GOT3 (cell line): ENCODE measurements around the gene CNTNAP3B.
"Not testable (repeated sequence)": the region's sequence is repeated elsewhere in the genome, so short reads cannot be mapped to it uniquely, and the experiment has no call there.

Source experiments
- DNase-seq: peaks from one replicate; lab custom pipeline; 2025; ENCODE audit warnings: mixed read lengths; lab: John Stamatoyannopoulos, UW

Gene CNTNAP3B

DNA sequence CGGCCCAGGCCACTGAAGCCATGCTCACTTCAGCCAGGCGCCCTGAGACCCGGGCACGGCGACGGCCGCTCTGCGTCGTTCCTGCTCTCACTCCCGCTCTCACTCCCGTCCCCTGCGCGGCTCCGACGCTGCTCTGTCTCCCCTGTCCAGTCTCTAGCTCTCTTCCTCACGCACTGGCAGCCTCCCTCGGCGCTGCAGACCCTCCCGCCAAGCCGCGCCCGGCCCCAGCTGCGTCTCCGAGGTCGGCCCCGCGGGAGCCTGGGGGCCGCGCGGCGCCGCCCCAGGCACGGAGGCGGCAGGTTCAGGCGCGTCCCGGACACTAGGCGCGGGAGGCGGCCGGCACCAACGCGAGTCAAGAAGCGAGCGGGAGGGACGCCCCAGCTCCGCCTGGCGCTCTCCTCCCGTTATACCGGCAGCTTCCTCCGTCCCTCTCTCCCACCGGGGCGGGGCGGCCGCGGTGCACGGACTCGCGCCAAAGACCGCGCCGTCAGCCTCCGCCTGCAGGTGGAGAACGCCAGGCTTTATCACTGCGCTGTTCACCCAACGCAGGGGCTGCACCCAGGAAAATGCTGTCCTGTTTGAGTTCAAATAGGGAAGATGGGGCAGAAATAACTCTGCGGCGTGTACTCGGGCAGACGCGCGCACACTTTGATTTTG is at the start of gene CNTNAP3B:
TSS of gene CNTNAP3B (minus strand) at position 354 of the 657 bp plus-strand sequence. CDS start at position 22, 332 bp downstream.
- DNase-seq: not testable (repeated sequence)

DNA sequence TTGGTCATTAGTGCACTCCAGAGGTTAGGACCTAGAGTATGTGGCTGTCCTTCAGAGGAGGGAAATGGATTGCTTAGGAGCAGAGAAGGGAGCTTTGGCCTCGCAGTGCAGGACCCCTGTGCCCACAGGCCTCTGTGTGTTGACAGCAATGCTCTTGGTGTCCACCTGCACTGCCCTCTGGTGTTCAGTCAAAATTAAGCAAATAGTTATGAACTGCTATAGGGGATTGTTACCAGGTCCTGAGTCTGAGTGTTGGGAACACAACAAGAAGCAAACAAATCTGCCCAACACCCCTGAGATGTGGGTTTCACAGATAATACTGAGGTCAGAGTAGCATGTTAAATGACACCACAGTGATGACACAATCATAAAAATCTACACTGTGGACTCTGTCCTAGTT is 31.1 kb upstream of the CNTNAP3B start:
- DNase-seq: not testable (repeated sequence)

DNA sequence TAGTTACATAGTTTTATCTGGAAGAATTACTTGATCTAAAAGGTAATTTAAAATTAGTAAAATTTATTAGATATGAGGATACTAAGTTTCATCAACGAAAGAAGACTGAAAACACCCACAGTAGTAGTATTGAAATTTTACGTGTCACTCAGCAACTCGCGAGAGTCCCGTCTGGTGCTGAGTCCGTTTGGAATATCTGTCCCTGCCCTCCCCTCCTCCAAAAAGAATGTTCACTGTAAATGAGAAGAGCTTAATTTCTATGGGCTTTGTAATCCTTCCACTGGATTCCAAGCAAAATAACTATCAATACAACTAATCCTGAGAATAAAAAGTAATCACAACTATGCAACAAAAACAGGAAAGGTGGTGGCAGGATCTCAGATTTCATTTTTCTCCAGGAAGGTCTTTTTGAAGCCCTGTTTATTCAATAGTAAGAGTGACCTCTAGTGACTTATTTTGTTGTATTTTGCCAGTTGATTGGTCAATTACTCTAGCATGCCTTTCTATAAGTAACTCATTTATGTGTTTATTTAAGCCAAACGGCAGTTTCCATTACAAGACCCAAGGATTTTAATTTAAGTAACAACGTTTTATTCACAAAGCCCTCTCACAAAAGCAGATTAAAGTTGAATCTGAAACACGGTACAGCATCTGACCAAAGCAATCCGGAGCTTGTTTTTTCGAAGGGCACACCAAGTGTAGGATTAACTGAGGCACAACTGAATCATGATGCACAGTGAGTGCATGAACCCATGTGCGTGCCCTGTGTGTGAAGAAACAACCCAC is 2.0 kb downstream of the CNTNAP3B start:
- not testable (repeated sequence) for DNase-seq

DNA sequence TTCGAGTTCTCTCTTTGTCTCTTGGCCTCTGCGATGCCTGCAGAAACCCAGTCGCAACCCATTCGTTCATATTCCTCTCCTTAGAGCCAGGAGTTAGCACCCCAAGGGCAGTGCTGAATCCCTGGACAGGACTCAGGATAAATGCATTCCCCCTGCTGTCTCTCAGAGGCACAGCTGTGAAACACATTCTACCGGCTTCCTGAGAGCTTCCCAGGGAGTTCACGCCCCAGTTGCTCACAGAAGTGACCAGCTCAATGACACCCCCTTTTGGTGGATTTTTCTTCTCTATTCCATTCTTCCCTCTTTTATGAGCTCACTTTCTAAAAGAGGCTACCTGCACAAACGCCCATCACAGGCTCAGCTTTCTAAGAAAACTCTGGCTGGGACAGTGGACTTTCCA is 8.2 kb downstream of the CNTNAP3B start:
- DNase-seq: not testable (repeated sequence)

DNA sequence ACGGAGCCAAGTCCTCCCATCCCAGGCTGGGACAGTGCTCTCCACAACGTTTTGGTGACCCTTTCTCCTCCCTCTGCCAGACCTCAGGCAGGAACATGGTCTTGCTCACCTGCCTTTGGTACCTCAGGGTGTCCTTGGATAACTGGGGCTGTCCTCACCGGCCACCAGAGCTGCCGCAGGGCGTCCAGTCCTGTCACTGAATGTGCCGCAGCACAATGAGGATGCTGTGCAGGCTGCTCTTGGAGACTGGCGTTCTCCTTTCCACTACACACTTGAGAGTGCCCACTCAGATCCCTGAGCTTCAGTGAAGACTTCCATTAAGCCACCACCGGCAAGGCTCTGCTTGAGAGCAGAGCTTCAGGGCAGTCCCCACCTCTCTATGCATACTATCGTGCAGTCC is 33.3 kb downstream of the CNTNAP3B start:
- DNase-seq: not testable (repeated sequence)

DNA sequence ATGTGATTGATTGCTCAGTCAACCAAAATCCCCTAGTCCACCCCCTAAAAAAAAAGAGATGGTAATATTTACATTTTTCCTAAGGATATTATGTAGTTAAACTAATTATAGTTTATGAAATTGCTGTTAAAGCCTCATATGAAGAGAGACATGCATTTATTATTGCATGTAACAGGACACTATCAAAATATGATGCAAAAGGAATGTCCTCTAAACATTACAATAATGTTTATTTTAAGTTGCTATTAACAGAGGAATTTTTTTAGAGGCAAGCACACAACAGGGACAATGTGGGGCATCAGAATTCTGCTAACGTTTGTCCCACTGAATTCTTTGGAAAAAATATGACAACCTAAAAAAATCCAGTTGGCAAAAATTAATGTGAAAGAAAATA is 44.7 kb downstream of the CNTNAP3B start:
- not testable (repeated sequence) for DNase-seq

DNA sequence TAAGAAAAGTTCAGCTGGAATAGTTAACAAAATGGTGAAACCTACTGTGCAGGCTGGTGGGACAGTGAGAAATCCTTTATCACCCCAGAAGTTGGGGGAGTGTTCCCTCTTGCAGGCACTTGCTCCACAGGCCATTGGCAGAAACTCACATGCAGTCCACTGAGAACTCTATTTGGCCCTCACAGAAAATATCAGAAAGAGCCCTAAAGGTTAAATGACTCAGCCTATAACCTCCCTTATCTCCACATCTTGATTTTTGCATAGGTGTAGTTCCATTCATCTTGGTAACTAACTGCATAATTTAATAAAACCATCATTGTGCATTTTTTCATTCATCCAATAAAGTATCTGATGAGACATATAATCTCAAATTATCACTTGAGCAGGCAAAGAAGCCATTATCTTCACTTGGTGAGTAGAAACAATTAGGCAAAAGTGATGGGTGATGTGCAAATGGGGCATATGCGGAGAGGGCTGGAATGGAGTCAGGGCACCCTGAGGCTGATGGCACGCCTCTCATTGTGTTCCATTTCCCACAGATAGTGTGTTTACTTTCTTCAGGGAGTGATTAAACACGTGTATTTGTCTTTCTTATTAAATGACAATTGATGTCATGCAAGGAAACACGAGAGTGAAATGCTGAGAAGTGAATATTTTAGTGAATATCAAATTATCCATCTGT is 45.2 kb downstream of the CNTNAP3B start:
- DNase-seq: not testable (repeated sequence)

DNA sequence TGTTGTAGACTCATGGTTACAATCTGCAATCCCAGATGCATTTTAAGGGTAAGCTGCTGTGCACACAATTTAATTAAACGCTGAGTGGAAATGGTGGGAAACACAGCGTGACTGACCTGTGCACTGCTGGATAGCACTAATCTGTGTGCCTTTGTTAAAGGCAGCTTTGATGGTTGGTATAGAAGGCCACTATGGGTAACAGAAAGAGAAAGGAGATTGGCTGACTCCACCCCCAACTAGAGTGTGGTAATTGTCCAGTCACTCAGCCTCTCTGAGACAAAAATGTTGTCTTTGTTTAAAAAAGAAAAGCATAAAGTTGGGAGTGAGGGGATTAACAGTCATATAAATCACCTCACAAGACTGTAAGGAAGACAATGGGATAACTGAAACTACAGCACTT is 48.9 kb downstream of the CNTNAP3B start:
- not testable (repeated sequence) for DNase-seq

DNA sequence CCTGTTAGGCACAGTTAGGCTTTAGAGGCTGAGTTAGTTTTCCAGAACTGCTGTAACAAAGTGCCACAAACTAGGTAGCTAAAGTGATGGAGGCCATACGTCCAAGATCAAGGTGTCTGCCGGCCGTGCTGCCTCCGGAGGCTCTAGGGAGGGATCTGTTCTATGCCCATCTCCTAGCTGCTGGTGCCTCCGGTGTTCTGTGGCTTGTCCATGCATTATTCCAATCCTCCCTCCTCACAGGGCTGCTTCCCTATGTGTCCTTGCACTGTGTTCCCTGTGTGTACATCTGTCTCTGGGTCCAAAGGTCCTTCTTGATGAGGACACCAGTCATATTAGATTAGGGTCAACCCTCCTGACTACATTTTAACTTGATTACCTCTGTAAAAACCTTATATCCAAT is 54.4 kb downstream of the CNTNAP3B start:
- DNase-seq: not testable (repeated sequence)

DNA sequence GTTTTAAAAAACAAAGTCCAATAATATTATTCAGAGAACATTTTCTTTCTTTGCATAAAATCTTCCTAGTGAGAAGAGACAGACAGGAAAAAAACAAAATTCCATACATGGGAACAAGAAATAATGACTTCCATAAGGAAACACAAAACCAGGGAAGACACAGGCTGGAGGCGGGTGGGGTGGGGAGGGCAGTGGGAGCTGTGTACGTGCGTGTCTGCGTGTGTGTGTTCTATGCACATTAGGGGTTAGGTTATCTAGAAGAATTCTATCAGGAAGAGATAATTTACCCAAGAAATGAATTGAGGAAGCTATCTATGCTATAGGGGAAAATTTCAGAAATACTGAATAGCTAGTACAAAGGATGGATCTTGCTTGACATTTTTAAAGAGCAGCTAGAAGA is 58.2 kb downstream of the CNTNAP3B start:
- DNase-seq: not testable (repeated sequence)

DNA sequence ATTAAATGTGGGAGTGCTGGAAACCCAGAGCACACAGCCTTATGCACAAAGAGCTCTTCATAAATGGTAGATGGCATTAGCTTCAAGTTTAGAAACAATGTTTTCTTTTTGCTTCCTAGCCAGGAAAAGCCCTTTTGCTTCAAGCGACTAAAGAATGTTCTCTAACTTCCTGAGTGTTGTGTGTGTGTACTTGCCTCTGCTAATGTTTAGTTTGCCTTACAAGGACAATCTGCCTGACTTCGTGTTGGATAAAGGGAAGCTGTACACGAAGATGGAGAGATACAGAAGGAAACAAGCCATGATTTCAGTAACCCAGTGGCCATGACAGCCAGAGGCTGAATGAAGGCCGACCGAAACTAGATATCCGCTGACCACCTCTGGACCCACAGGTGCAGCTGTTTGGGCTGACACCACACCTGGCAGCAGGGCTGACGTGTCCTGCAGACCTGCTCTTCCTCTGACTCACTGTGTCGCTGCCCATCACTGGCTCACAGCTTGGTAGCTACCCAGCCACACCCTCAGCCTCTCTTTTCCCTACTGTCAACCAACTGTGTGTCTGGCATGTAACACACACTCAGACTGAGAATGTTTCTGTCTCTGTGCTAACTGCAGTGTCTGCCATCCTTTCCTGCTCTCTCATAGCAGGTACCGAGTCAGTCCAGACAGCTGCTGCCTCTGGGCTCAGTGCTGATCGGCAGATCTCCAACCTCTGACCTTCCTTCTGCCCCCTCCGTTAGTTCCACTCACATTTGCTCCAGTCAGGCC is 59.0 kb downstream of the CNTNAP3B start:
- not testable (repeated sequence) for DNase-seq

DNA sequence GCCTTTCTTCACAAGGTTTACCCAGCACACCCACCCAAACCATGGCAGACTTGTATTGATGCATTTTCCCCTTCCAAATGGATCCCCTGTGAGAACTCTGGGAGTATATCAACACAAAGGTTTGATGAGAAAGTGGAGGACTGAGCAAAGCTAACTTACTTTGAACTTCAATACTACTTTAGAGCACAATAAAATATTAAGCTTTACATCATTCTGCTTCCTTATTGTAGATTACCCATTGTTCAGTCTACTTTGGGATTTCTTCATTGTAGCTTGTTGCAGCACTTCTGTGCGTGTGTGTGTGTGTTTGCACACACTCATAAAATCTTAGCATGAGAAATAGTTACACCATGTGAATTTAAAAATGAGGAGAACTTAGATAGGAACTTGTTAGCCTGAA is 75.4 kb downstream of the CNTNAP3B start:
- DNase-seq: not testable (repeated sequence)

DNA sequence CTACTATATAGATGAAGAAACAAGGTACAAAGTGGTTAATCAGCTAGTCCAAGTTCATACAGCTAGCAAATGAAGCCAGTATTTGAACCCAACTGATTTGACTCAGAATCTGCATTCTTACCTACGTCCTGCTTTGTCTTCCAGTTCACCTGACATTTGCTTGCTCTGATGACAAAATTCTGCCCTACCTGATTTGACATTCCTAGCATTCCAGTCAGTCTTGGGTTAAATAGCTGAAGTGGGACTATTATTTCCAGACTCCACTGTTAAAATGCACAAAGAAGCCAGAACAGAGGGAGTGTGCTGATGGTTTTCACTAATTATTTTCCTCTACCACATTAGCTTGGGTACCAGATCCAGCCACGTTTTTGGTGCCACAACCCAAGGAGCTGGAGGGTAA is 78.5 kb downstream of the CNTNAP3B start:
- not testable (repeated sequence) for DNase-seq

DNA sequence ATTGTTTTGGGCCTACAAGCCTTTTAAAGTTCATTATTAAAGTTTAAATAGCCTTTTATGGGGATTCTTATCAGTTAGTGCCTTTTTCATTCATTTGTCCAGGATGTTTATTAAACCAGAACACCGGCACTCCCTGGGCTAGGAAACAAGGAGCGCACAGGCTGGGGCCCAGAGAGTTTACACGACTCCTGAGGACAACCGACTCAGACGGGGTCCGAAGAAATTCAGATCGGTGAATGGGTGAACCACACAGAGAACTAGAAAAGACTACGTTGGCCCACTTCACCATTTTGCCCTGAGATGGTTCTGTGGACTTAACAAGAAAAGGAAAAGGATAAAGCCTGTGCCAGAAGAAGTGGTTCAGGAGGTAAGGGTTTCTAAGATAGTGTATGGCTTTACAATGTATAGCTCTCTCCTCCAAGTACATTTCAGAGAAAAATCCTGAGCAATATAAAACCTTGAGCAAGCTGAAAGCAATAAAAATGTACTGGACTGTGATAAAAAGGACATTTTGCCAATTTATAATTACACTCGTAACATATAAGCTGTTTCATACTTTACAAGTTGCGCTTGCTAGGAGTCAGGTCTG is 84.7 kb downstream of the CNTNAP3B start:
- DNase-seq: not testable (repeated sequence)

DNA sequence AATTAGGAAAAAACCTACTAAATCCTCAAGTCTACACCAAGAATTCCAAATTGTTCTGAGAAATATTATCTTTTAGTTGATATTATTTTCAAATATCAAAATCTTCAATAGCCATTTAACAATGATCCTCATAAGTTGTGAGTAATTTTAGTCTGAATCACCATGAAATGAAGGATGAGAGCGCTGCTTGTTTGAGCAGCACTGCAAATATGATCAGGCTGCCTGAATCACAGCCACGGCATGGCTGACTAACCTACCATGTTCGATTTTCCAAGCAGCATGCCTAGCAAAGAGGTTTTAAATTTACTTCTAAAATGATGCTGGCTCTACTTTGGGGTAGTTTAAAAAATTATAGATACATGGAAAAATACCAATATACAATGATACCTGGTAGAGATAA is 95.7 kb downstream of the CNTNAP3B start:
- not testable (repeated sequence) for DNase-seq

DNA sequence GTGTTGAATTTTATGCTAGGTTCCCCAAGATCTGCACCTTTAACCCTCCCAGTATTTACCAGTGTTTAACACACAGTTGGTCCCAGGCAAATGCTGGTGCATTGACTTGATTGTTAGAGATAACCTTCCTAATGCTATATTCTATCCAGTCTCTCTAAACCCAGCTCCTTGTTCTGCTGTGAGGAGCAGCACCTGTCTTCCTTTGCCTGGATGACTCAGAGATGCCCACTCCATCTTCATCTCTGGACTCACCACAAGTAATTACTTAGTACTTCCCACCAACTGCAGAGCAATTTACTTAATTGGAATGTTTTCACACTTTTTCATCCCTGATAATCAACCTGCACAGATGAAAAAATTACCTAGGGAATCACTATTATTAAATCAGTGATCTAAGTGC is 108.6 kb downstream of the CNTNAP3B start:
- DNase-seq: not testable (repeated sequence)

DNA sequence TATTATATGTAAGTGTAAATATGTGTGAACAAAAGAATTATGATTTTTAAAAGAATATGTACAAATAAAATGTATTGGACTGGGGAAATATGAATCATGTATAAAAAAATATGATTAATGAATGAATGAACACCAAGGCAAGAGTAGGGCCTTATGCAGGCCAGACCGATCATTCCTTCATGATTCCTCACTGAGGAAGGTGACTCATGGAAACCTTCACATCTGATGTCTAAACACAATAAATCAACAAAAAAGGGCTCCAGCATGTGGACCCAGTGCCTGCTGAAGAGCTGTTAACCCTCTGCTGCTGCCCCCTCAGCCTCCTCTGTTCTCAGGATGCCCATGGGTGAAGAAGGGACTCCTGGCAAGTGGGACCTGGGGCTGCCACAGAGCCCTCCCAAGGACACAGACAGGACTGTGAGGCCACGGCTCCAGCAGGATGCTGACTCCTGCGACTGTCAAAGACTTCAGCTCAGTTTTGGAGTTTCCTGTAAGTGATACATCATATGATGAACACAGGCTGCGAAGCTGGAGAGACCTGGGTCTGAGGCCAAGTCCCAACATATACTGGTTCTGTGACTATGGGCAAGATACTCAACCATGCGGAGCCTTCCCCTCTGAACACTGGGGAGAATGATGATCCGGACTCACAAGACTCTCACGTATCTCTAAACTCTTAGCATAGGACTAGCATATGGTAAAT is 110.9 kb downstream of the CNTNAP3B start:
- DNase-seq: not testable (repeated sequence)

DNA sequence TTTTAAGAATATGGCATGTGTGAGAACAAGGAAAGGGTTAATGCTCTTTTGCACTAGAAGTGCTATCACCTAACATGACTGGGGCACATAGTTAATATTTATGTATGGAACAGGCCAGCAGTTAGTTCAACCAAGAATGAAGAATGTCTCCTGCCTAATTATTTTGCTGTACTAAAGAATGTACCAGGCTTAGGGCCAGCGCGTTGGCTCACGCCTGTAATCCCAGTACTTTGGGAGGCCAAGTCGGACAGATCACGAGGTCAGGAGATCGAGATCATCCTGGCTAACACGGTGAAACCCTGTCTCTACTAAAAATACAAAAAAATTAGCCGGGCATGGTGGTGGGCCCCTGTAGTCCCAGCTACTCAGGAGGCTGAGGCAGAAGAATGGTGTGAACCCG is 114.9 kb downstream of the CNTNAP3B start:
- not testable (repeated sequence) for DNase-seq

DNA sequence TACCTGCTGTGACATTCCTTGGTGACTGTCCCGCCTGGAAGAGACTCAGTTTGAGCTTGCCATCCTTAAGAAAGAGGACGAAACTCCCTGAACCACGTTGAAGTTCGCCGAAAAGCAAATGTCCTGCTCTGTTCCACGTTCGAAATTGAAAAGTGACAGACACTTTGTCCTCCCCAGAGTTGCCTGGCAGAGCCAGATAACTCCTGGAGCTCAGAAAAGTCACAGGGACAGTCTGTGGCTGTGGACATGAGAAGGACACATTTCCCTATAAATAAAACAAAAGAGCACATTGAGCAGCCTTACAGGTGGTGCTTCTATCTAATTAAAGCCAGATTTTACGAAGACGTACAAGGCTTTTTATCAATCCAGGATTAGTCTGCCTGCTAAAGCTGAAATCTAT is 137.6 kb downstream of the CNTNAP3B start:
- DNase-seq: not testable (repeated sequence)

DNA sequence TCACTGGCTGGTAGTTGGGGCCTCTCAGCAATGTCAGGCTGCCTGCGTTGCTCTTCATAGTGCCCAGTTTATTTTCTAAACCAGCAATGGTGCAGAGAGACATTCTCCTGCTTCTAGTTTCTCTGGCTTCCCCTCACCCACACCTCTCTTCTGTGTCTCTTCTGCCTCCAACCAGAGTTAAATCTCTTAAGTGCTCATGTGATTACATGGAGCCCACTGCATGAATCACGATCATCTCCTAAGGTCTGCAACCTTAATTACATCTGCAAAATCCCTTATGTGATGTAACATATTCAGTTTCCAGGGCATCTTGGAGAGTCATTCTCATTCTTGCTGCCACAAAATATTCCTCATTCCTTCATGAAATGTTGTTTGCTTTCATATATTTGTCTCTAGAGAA is 149.0 kb downstream of the CNTNAP3B start:
- not testable (repeated sequence) for DNase-seq
